ENCODE measurements around the gene PIGU.
"Not testable (repeated sequence)": the region's sequence is repeated elsewhere in the genome, so short reads cannot be mapped to it uniquely, and the experiment has no call there.

The PIGU gene

DNA sequence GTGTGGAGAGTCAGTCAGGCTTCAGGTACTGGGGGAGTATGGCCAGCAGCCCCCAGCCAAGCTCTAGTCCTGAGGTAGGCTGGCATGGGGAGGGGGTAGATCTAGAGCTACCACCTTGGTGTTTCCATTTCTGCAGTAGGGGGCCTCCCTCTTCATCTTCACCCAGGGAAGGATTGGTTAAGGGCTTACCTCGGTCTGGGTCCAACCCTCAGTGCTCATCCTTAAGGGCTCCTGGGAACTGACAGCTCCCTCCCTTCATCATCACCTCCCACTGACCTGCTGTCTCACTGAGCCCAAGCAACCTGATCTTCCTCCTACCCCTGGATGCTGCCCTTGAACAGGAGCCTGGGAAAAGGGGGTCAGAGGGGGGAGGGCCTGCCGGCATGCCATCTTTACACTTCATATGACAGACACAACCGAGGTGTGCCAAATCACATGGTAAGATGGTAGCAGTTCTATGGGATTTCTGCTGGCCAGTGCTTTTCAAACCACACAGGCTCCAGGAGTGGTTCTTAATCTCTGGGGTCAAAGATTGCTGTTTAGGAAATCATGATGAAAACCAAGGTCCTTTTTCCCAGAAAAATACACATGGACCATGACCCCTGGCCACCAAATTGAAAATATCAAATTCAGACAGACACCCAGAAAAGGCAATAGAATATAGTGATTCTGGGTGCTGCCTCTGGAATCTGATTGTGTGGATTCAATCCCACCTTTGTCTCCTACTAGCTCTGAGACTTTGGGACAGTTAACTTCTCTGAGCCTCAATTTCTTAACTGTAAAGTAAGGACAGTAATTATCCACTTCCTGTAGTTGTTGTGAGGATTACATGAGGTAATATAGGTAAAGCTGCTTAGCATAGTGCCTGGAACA lies 30.3 kb upstream of the PIGU start:
- DNase-seq (ENCODE audit: low read depth in 2 of 2), result no peak

- no peak for DNase-seq (ENCODE audit: low read depth in 2 of 2)
These were observed 29.5 kb upstream of the PIGU start for GRCh38 chr20:34706302-34706875.

GRCh38 chr20:34705397-34706301 lies 28.8 kb upstream of the PIGU start:
- DNase-seq (ENCODE audit: low read depth in 2 of 2), result no peak

DNA sequence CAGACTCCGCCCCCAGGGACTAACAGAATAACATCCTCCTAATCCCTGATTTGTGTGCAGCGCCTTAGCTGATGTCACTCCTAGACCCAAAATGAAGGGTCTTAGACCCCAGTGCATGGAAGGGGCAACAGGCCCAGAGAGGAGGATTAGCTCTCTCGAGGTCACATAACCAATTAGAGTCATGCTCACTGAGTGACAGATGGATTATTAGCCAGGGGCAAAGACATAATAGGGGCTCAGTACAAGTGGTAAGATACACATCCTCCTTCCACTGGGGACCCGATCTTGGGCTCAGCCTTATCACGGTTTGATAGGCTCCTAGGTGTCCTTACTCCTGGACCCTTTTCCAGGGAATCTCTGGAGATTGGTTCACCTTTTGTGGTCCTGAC lies 28.1 kb upstream of the PIGU start:
- DNase-seq (ENCODE audit: low read depth in 2 of 2), result no peak

DNA sequence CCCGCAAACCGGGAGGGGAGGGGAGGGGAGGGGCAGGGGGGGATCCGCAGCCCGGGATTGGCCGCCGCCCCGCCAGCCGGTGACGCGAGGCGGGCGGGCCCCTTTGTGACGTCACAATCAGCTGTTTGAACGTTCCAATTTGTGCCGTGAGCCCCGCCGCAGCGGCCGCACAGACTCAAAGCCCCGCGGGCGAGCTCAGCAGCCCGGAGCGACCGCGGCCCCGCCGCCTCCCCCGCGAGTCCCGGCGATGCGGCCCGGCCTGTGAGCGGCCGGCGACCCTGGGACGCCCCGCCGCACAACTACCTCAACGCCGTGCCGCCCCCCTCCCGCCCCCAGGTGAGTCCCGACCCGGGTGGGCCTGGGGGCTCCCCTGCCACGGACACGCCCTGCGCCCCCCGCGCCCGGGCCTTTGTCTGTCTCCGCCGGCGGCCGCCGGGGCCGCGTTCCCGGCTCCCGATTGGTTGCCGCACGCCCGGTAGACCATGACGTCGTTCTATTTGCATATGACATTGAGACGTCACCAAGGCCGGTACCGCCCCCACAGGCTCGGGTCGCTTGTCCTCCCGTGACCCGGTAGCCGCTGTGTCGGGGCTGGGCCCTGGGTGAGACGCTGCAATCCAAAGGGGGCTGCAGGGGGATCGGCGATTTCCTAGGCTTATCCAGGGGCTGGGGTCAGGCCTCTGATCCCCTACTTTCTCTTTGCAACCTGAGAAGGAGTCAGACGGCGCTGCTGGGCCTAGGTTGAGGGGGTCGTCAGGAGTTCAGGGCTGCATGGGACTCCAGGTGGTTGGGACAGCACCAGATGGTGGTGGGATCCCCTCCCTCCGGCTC lies 27.5 kb upstream of the PIGU start, which contains the start of gene TP53INP2:
TSS of gene TP53INP2 (plus strand) at position 168 of the 831 bp plus-strand sequence. CDS start 4,396 bp downstream, outside the sequence.
- peak; percentile 62 to 70 for DNase-seq (ENCODE audit: low read depth in 2 of 2)

DNA sequence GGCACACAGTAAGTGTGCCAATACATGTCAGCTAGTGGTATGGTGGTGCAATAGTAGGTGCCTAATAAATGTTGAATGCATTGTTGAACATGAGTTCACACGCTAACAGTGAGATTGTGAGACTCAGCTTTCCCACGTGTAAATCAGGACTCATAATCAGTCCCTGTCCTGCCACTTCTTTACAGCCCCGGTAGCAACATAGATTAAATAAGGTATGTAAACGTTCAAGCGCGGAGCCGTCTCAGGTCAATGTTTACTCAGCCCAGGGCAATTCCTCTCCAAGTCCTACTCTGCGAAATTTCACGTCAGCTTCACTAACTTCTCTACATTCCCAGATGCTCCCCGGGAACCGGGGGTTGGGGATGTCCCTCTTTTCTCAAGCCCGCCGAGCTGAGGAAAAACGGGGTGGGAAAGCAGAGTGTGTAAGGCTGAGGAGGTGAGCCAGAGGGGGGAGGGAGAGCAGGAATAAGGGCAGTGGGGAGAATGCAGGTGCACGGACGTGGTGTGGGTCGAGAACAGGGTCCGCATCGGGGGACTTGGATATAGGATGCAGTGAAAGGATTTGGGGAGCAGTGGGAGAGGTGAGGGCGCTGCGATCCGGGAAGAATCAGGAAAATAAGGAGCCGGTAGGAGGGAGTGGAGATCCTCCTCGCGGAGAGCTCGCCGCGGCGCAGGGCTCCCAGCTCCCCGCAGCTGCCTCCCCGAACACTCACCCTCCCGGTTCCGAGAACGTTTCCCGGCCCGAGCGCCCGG lies 26.7 kb upstream of the PIGU start:
- DNase-seq (ENCODE audit: low read depth in 2 of 2), result no peak

DNA sequence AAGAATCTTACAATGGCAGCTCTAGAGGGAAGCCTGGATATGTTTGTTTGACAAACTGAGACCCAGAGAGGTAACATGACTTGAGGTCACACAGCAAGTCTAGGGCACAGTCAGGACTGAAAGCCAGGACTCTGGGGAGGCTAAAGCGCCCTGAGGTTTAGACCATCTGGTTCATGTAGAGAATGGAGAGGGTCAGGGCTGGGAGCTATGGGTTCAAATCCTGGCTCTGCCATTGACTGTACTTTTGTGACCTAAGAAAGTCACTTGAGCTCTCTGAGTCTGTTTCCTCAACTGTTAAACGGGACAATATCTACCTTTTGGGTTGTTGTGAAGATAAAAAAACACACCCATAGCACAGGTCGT lies 26.1 kb upstream of the PIGU start:
- DNase-seq (ENCODE audit: low read depth in 2 of 2), result no peak

DNA sequence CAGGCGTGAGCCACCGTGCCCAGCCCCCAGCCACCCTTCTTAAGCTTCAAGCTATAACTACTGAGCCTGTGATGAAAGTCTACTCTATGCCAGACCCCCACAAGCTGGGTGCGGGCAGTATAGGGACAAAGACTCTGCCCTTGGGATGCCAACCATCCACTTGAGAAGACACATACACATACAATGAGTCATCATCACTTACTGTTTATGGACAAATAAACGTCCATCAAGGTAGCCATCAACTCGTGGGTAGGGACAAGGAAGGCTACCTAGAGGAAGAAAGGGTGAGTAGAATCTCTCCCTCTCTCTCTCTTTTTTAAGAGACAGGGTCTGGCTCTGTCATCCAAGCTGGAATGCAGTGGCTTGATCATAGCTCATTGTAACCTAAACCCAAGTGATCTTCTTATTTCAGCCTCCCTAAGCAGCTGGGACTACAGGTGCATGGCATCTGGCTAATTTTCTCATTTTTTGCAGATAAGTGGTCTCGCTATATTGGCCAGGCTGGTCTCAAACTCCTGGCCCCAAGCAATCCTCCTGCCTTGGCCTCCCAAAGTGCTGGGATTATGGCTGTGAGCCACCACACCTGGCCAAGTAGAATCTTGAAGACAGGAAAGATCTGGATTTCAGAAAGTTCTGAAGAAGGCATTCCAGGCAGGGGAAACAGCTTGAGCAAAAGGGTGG lies 24.7 kb upstream of the PIGU start:
- DNase-seq (ENCODE audit: low read depth in 2 of 2), result no peak

- DNase-seq (ENCODE audit: low read depth in 2 of 2), result no peak
These were observed 16.5 kb upstream of the PIGU start for GRCh38 chr20:34693414-34693813.

DNA sequence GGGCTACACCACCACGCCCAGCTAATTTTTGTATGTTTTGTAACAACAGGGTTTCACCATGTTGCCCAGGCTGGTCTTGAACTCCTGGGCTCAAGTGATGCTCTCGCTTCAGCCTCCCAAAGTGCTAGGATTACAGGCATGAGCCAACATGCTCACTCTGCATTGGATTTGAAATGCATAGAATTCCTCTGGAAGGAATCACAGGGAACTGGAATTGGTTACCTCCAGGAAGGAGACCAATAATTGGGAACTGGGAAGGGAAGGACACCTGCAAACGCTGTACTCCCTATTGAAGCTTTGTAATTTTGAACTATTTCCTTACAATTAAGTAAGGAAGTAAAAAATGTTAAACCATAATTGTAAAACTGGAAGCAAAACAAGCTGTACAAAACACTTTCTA lies 14.9 kb upstream of the PIGU start:
- DNase-seq (ENCODE audit: low read depth in 2 of 2), result no peak

GRCh38 chr20:34689486-34689885 lies 12.6 kb upstream of the PIGU start:
- DNase-seq (ENCODE audit: low read depth in 2 of 2), result no peak

DNA sequence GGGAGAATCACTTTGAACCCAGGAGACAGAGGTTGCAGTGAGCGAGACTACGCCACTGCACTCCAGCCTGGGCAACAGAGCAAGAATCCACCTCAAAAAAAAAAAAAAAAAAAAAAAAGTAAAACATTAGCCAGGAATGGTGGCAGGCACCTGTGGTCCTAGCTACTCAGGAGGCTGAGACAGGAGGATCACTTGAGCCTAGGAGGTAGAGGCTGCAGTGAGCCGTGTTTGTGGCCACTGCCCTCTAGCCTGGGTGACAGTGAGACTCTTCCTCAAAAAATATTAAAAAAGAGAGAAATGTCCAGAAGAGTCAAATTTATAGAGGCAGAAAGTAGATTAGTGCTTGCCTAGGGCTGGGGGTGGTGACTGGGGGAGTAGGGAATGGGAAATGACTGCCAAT lies 6.8 kb upstream of the PIGU start:
- DNase-seq (ENCODE audit: low read depth in 2 of 2), result no peak

GRCh38 chr20:34680586-34681175 lies 3.8 kb upstream of the PIGU start:
- DNase-seq (ENCODE audit: low read depth in 2 of 2), result no peak

DNA sequence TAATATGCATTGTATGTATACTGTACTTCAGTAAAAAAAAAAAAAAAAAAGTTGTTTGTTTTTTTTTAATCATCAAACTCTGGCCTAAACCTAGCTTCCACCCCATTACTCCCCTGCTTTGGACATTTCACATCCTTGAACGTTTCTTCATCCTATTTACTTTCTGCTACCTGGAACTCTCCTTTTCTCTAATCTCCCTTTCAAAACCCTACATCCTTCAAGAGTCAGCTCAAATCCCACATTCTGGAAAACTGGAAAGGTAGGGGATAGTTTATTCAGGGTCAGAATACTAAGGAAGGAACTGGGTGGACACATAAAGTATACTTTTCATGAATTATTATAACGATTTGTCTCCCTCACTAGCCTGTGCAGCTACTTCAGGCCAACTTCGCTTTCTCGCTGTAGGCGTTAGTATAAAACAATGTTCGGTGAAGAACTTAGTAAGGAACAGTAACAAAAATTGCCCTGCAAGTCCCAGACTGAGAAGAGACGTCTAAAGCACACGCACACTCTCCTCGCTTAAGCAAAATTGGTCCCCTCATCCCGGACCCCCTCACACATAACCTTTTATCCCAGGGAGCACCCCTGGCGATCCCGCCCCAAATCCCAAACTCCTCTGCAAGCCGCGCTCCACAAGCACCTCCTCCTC lies 775 bp downstream of the PIGU start:
- no peak for DNase-seq (ENCODE audit: low read depth in 2 of 2)

DNA sequence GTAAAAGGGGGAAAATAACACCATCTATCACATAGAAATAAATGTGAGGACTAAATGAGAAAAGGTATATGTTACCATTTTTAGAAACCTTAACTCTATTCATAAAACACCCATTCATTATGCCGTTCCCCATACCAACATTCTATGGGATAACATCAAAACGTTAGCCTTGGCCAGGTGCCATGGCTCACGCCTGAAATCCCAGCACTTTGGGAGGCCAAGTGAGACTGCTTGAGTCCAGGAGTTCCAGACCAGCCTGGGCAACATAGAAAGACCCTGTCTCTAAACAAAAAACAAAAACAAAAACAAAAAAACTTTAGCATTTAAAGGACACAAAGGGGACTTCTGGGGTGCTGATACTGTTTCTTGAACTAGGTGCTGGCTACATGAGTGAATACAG lies 1.3 kb downstream of the PIGU start:
- no peak for DNase-seq (ENCODE audit: low read depth in 2 of 2)

DNA sequence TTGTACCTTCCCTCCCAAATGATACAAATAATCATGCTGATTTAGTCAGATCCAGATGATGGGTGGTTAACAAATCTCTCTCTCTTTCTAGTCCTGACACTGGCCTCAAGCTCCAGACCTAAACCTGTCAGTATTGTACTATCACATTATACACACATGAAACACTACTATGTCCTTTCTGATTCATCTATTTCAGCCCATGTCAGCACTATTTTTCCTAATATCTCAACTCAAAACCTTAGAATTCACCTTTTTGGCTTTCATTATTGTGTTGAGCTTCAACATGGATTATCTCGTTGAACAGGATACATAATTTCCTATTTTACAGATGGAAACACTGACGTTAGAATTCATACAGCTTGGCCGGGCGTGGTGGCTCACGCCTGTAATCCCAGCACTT lies 3.5 kb downstream of the PIGU start:
- no peak for DNase-seq (ENCODE audit: low read depth in 2 of 2)

- no peak for DNase-seq (ENCODE audit: low read depth in 2 of 2)
These were observed 7.8 kb downstream of the PIGU start for GRCh38 chr20:34669094-34669493.

DNA sequence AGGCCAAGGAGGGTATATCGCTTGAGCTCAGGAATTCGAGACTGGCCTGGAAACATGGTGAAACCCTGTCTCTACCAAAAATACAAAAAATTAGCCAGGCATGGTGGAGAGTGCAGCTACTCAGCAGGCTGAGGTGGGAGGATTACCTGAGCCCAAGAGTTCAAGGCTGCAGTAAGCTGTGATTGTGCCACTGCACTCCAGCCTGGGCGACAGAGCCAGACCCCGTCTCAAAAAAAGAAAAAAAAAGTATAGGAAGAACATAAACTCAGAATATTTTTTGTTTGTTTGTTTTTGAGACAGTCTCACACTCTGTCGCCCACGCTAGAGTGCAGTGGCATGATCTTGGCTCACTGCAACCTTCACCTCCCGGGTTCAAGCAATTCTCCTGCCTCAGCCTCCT lies 12.1 kb downstream of the PIGU start:
- DNase-seq (ENCODE audit: low read depth in 2 of 2), result not testable (repeated sequence)

- DNase-seq (ENCODE audit: low read depth in 2 of 2), result no peak
These were observed 13.5 kb downstream of the PIGU start for GRCh38 chr20:34663213-34663943.
